ENCODE data around the gene L1CAM. TPM values are rescaled to one million over a fixed set of nuclear protein-coding genes. Genes with fewer than 3 reads are reported as not detected.

The L1CAM gene
- total and polyA plus RNA-seq, 7 donors: 2.4 to 30.2 (median 15.5) TPM; not detected in 1

GRCh38 chrX:153881281-153881680, 4.7 kb downstream of the L1CAM start:
- TF ChIP-seq POLR2A (IDR thresholded peaks at IDR 0.05): no peak
- TF ChIP-seq CTCF (IDR thresholded peaks at IDR 0.05): no peak
- no peak for TF ChIP-seq POLR2AphosphoS5 (IDR thresholded peaks at IDR 0.05)
- no peak for TF ChIP-seq EP300 (IDR thresholded peaks at IDR 0.05)
- H3K4me1 ChIP-seq: peaks cover 0 to 8% (median 6%) of the 10 kb centered on the region in 4 donors
- peak overlapping the region in 3 of 4 donors; percentile 1 to 45 (median 17) for H3K27ac ChIP-seq
- 62 to 82% methylated on average over 7 of the region's 7 CpGs for WGBS, 2 donors
- DNase-seq: no peak
- intact Hi-C loops (cut with DNase I): no loop called here
- H3K36me3 ChIP-seq: no peaks in the 10 kb centered on the region
- no peak overlapping the region for H3K4me3 ChIP-seq
- no peaks in the 10 kb centered on the region for H3K9me3 ChIP-seq
- H3K27me3 ChIP-seq: peaks cover 16 to 70% (median 38%) of the 10 kb centered on the region in 3 donors

GRCh38 chrX:153880440-153880815, 5.5 kb downstream of the L1CAM start:
- Histone ChIP-seq H3K27ac (no peak overlapping the region), H3K4me1 (peaks cover 0 to 5% (median 2%) of the 10 kb centered on the region in 4 donors), H3K36me3 (no peaks in the 10 kb centered on the region), H3K9me3 (no peaks in the 10 kb centered on the region), H3K4me3 (no peak overlapping the region), H3K27me3 (peaks cover 15 to 65% (median 33%) of the 10 kb centered on the region in 3 donors)
- DNase-seq: no peak
- intact Hi-C loops (cut with DNase I): no loop called here
- TF ChIP-seq POLR2A (IDR thresholded peaks at IDR 0.05): no peak
- no peak for TF ChIP-seq EP300 (IDR thresholded peaks at IDR 0.05)
- TF ChIP-seq CTCF (IDR thresholded peaks at IDR 0.05): no peak
- TF ChIP-seq POLR2AphosphoS5 (IDR thresholded peaks at IDR 0.05): no peak
- 16 to 27% methylated on average over 6 of the region's 6 CpGs for WGBS, 2 donors

- H3K4me3 ChIP-seq: no peak overlapping the region
- WGBS, 2 donors: 59 to 68% methylated on average over 12 of the region's 12 CpGs
- no peak overlapping the region for H3K27ac ChIP-seq
- no peaks in the 10 kb centered on the region for H3K36me3 ChIP-seq
- TF ChIP-seq EP300 (IDR thresholded peaks at IDR 0.05): no peak
- no peak for TF ChIP-seq POLR2A (IDR thresholded peaks at IDR 0.05)
- TF ChIP-seq POLR2AphosphoS5 (IDR thresholded peaks at IDR 0.05): no peak
- TF ChIP-seq CTCF (IDR thresholded peaks at IDR 0.05): no peak
- no peak for DNase-seq
- peaks cover 10 to 59% (median 28%) of the 10 kb centered on the region in 3 donors for H3K27me3 ChIP-seq
- H3K9me3 ChIP-seq: no peaks in the 10 kb centered on the region
- intact Hi-C loops (cut with DNase I): no loop called here
- no peaks in the 10 kb centered on the region for H3K4me1 ChIP-seq
Measured at GRCh38 chrX:153879741-153880439, 6.1 kb downstream of the L1CAM start.

GRCh38 chrX:153878969-153879653, 6.9 kb downstream of the L1CAM start:
- no peaks in the 10 kb centered on the region for H3K4me1 ChIP-seq
- TF ChIP-seq EP300 (IDR thresholded peaks at IDR 0.05): no peak
- intact Hi-C loops (cut with DNase I): no loop called here
- peaks cover 5 to 52% (median 20%) of the 10 kb centered on the region in 3 donors for H3K27me3 ChIP-seq
- no peaks in the 10 kb centered on the region for H3K9me3 ChIP-seq
- no peak overlapping the region for H3K27ac ChIP-seq
- 7 to 17% methylated on average over 28 of the region's 28 CpGs for WGBS, 2 donors
- no peak for DNase-seq
- no peak overlapping the region for H3K4me3 ChIP-seq
- no peaks in the 10 kb centered on the region for H3K36me3 ChIP-seq

- DNase-seq: no peak
- TF ChIP-seq POLR2A (IDR thresholded peaks at IDR 0.05) (no peak), EP300 (IDR thresholded peaks at IDR 0.05) (no peak), CTCF (IDR thresholded peaks at IDR 0.05) (no peak), POLR2AphosphoS5 (IDR thresholded peaks at IDR 0.05) (no peak)
- Histone ChIP-seq H3K4me3 (no peak overlapping the region), H3K36me3 (no peaks in the 10 kb centered on the region), H3K4me1 (no peaks in the 10 kb centered on the region), H3K27ac (no peak overlapping the region), H3K27me3 (peaks cover 5 to 44% (median 17%) of the 10 kb centered on the region in 3 donors), H3K9me3 (no peaks in the 10 kb centered on the region)
- 41 to 47% methylated on average over 5 of the region's 5 CpGs for WGBS, 2 donors
- intact Hi-C loops (cut with DNase I): no loop called here
Measured at GRCh38 chrX:153878345-153878744, 7.6 kb downstream of the L1CAM start.
